Measurements from ENCODE around the gene PSMD8. TPM values are rescaled to one million over a fixed set of nuclear protein-coding genes. Genes with fewer than 3 reads are reported as not detected.

The PSMD8 gene
- total RNA-seq, 1 donor from 2014 or later: 286 TPM

- Mint-ChIP-seq H3K9me3 (no peaks in the 10 kb centered on the region), H3K4me1 (ENCODE audit: low read depth) (no peaks in the 10 kb centered on the region), H3K27me3 (ENCODE audit: low read depth) (no peaks in the 10 kb centered on the region), H3K36me3 (ENCODE audit: low read depth) (peaks cover under 1% of the 10 kb centered on the region), H3K4me3 (ENCODE audit: low read depth) (no peak overlapping the region), H3K27ac (no peak overlapping the region)
- no peak for DNase-seq (ENCODE audit: low spot score)
- intact Hi-C loops (cut with micrococcal nuclease): no loop called here
Measured at GRCh38 chr19:38369584-38369983, 4.8 kb upstream of the PSMD8 start.

GRCh38 chr19:38370299-38370698 lies 4.1 kb upstream of the PSMD8 start:
- DNase-seq (ENCODE audit: low spot score): no peak
- Mint-ChIP-seq H3K4me3 (ENCODE audit: low read depth) (no peak overlapping the region), H3K4me1 (ENCODE audit: low read depth) (peaks cover 5% of the 10 kb centered on the region), H3K27ac (no peak overlapping the region), H3K36me3 (ENCODE audit: low read depth) (peaks cover 8% of the 10 kb centered on the region), H3K27me3 (ENCODE audit: low read depth) (no peaks in the 10 kb centered on the region), H3K9me3 (no peaks in the 10 kb centered on the region)
- intact Hi-C loops (cut with micrococcal nuclease): loop anchor here (5.0 to 10.0 kb wide), 3 partner anchors 128 to 975 kb away; partner anchors contain the start of genes SAMD4B, SIPA1L3 and WDR87

- H3K4me1 Mint-ChIP-seq (ENCODE audit: low read depth): peaks cover 13% of the 10 kb centered on the region
- no peak for DNase-seq (ENCODE audit: low spot score)
- intact Hi-C loops (cut with micrococcal nuclease): loop anchor here (5.0 to 10.0 kb wide), 3 partner anchors 129 to 974 kb away; partner anchors contain the start of genes SAMD4B, SIPA1L3 and WDR87
- no peaks in the 10 kb centered on the region for H3K27me3 Mint-ChIP-seq (ENCODE audit: low read depth)
- H3K9me3 Mint-ChIP-seq: no peaks in the 10 kb centered on the region
- no peak overlapping the region for H3K4me3 Mint-ChIP-seq (ENCODE audit: low read depth)
- peaks cover 16% of the 10 kb centered on the region for H3K36me3 Mint-ChIP-seq (ENCODE audit: low read depth)
- no peak overlapping the region for H3K27ac Mint-ChIP-seq
Measured at GRCh38 chr19:38371081-38371480, 3.3 kb upstream of the PSMD8 start.

GRCh38 chr19:38373907-38374331 lies 452 bp upstream of the PSMD8 start:
- peak overlapping the region; percentile 100 for H3K4me3 Mint-ChIP-seq (ENCODE audit: low read depth)
- H3K4me1 Mint-ChIP-seq (ENCODE audit: low read depth): peaks cover 20% of the 10 kb centered on the region
- peaks cover 34% of the 10 kb centered on the region for H3K36me3 Mint-ChIP-seq (ENCODE audit: low read depth)
- intact Hi-C loops (cut with micrococcal nuclease): loop anchor here (1.0 to 10.0 kb wide), 9 partner anchors 12 to 971 kb away; partner anchors contain the start of genes MRPS12, SAMD4B, SARS2 and SIPA1L3
- no peak for DNase-seq (ENCODE audit: low spot score)
- H3K27ac Mint-ChIP-seq: peak overlapping the region; percentile 86
- no peaks in the 10 kb centered on the region for H3K27me3 Mint-ChIP-seq (ENCODE audit: low read depth)
- H3K9me3 Mint-ChIP-seq: no peaks in the 10 kb centered on the region

GRCh38 chr19:38375098-38375493 lies 725 bp downstream of the PSMD8 start:
- Mint-ChIP-seq H3K4me3 (ENCODE audit: low read depth) (peak overlapping the region; percentile 100), H3K36me3 (ENCODE audit: low read depth) (peaks cover 43% of the 10 kb centered on the region), H3K4me1 (ENCODE audit: low read depth) (peaks cover 23% of the 10 kb centered on the region), H3K9me3 (no peaks in the 10 kb centered on the region), H3K27ac (peak overlapping the region; percentile 98), H3K27me3 (ENCODE audit: low read depth) (no peaks in the 10 kb centered on the region)
- intact Hi-C loops (cut with micrococcal nuclease): loop anchor here (10.0 kb wide), 2 partner anchors 470 to 970 kb away; partner anchors contain the start of genes SAMD4B, SIPA1L3 and WDR87
- no peak for DNase-seq (ENCODE audit: low spot score)

GRCh38 chr19:38375748-38376147 lies 1.4 kb downstream of the PSMD8 start:
- H3K9me3 Mint-ChIP-seq: no peaks in the 10 kb centered on the region
- no peak for DNase-seq (ENCODE audit: low spot score)
- no peaks in the 10 kb centered on the region for H3K27me3 Mint-ChIP-seq (ENCODE audit: low read depth)
- H3K4me3 Mint-ChIP-seq (ENCODE audit: low read depth): peak overlapping the region; percentile 100
- H3K27ac Mint-ChIP-seq: no peak overlapping the region
- peaks cover 23% of the 10 kb centered on the region for H3K4me1 Mint-ChIP-seq (ENCODE audit: low read depth)
- intact Hi-C loops (cut with micrococcal nuclease): loop anchor here (10.0 kb wide), 2 partner anchors 471 to 969 kb away; partner anchors contain the start of genes SAMD4B, SIPA1L3 and WDR87
- peaks cover 47% of the 10 kb centered on the region for H3K36me3 Mint-ChIP-seq (ENCODE audit: low read depth)

- H3K27ac Mint-ChIP-seq: peak overlapping the region; percentile 35
- H3K27me3 Mint-ChIP-seq (ENCODE audit: low read depth): no peaks in the 10 kb centered on the region
- intact Hi-C loops (cut with micrococcal nuclease): loop anchor here (10.0 kb wide), 2 partner anchors 472 to 968 kb away; partner anchors contain the start of genes SAMD4B, SIPA1L3 and WDR87
- H3K9me3 Mint-ChIP-seq: no peaks in the 10 kb centered on the region
- peak overlapping the region; percentile 100 for H3K4me3 Mint-ChIP-seq (ENCODE audit: low read depth)
- H3K4me1 Mint-ChIP-seq (ENCODE audit: low read depth): peaks cover 23% of the 10 kb centered on the region
- DNase-seq (ENCODE audit: low spot score): no peak
- H3K36me3 Mint-ChIP-seq (ENCODE audit: low read depth): peaks cover 55% of the 10 kb centered on the region
Measured at GRCh38 chr19:38376576-38376975, 2.2 kb downstream of the PSMD8 start.

- Mint-ChIP-seq H3K4me1 (ENCODE audit: low read depth) (peaks cover 23% of the 10 kb centered on the region), H3K4me3 (ENCODE audit: low read depth) (peak overlapping the region; percentile 100), H3K27ac (no peak overlapping the region), H3K36me3 (ENCODE audit: low read depth) (peaks cover 60% of the 10 kb centered on the region), H3K9me3 (no peaks in the 10 kb centered on the region), H3K27me3 (ENCODE audit: low read depth) (no peaks in the 10 kb centered on the region)
- DNase-seq (ENCODE audit: low spot score): no peak
- intact Hi-C loops (cut with micrococcal nuclease): loop anchor here (10.0 kb wide), 2 partner anchors 472 to 968 kb away; partner anchors contain the start of genes SAMD4B, SIPA1L3 and WDR87
Measured at GRCh38 chr19:38377052-38377451, 2.7 kb downstream of the PSMD8 start.

GRCh38 chr19:38378866-38379265 lies 4.5 kb downstream of the PSMD8 start:
- Mint-ChIP-seq H3K27ac (no peak overlapping the region), H3K36me3 (ENCODE audit: low read depth) (peaks cover 73% of the 10 kb centered on the region), H3K4me1 (ENCODE audit: low read depth) (peaks cover 23% of the 10 kb centered on the region), H3K9me3 (no peaks in the 10 kb centered on the region), H3K4me3 (ENCODE audit: low read depth) (no peak overlapping the region), H3K27me3 (ENCODE audit: low read depth) (no peaks in the 10 kb centered on the region)
- intact Hi-C loops (cut with micrococcal nuclease): loop anchor here (10.0 kb wide), 2 partner anchors 474 to 966 kb away; partner anchors contain the start of genes SAMD4B, SIPA1L3 and WDR87
- no peak for DNase-seq (ENCODE audit: low spot score)

GRCh38 chr19:38381138-38381537 lies 6.8 kb downstream of the PSMD8 start:
- peaks cover 10% of the 10 kb centered on the region for H3K4me1 Mint-ChIP-seq (ENCODE audit: low read depth)
- H3K27me3 Mint-ChIP-seq (ENCODE audit: low read depth): no peaks in the 10 kb centered on the region
- no peaks in the 10 kb centered on the region for H3K9me3 Mint-ChIP-seq
- no peak overlapping the region for H3K4me3 Mint-ChIP-seq (ENCODE audit: low read depth)
- H3K27ac Mint-ChIP-seq: no peak overlapping the region
- H3K36me3 Mint-ChIP-seq (ENCODE audit: low read depth): peaks cover 68% of the 10 kb centered on the region
- DNase-seq (ENCODE audit: low spot score): no peak
- intact Hi-C loops (cut with micrococcal nuclease): no loop called here

- Mint-ChIP-seq H3K4me1 (ENCODE audit: low read depth) (peaks cover 10% of the 10 kb centered on the region), H3K36me3 (ENCODE audit: low read depth) (peaks cover 57% of the 10 kb centered on the region), H3K9me3 (no peaks in the 10 kb centered on the region), H3K27me3 (ENCODE audit: low read depth) (peaks cover 3% of the 10 kb centered on the region), H3K27ac (no peak overlapping the region), H3K4me3 (ENCODE audit: low read depth) (no peak overlapping the region)
- DNase-seq (ENCODE audit: low spot score): no peak
- intact Hi-C loops (cut with micrococcal nuclease): no loop called here
Measured at GRCh38 chr19:38383184-38383583, 8.8 kb downstream of the PSMD8 start.

- Mint-ChIP-seq H3K27me3 (ENCODE audit: low read depth) (peaks cover 4% of the 10 kb centered on the region), H3K4me1 (ENCODE audit: low read depth) (peaks cover 11% of the 10 kb centered on the region), H3K4me3 (ENCODE audit: low read depth) (no peak overlapping the region), H3K9me3 (no peaks in the 10 kb centered on the region), H3K36me3 (ENCODE audit: low read depth) (peaks cover 57% of the 10 kb centered on the region), H3K27ac (no peak overlapping the region)
- intact Hi-C loops (cut with micrococcal nuclease): no loop called here
- DNase-seq (ENCODE audit: low spot score): no peak
Measured at GRCh38 chr19:38383743-38384142, 9.4 kb downstream of the PSMD8 start.

GRCh38 chr19:38384209-38385027 lies 10.0 kb downstream of the PSMD8 start:
- no peaks in the 10 kb centered on the region for H3K9me3 Mint-ChIP-seq
- no peak overlapping the region for H3K4me3 Mint-ChIP-seq (ENCODE audit: low read depth)
- H3K27me3 Mint-ChIP-seq (ENCODE audit: low read depth): peaks cover 5% of the 10 kb centered on the region
- no peak overlapping the region for H3K27ac Mint-ChIP-seq
- H3K4me1 Mint-ChIP-seq (ENCODE audit: low read depth): peaks cover 11% of the 10 kb centered on the region
- intact Hi-C loops (cut with micrococcal nuclease): loop anchor here (5.0 kb wide), 1 partner anchor 152 kb away; no protein-coding TSS in a partner anchor
- DNase-seq (ENCODE audit: low spot score): no peak
- H3K36me3 Mint-ChIP-seq (ENCODE audit: low read depth): peaks cover 50% of the 10 kb centered on the region

Measured in activated T-helper 2 cell treated with anti-CD3 and anti-CD28 coated beads, Interferon-gamma antibody, Interleukin-2, Interleukin-4, amounts not matched to agents 10 μg/mL and 5 μg/mL and 100 μg/mL, durations not matched to agents 14 hours and 24 hours and 36 hours (primary cell).